ENCODE data around the gene UBE3B.
A peak's percentile ranks its signal among the peaks of the same experiment; 100 is the strongest.

The UBE3B gene

DNA sequence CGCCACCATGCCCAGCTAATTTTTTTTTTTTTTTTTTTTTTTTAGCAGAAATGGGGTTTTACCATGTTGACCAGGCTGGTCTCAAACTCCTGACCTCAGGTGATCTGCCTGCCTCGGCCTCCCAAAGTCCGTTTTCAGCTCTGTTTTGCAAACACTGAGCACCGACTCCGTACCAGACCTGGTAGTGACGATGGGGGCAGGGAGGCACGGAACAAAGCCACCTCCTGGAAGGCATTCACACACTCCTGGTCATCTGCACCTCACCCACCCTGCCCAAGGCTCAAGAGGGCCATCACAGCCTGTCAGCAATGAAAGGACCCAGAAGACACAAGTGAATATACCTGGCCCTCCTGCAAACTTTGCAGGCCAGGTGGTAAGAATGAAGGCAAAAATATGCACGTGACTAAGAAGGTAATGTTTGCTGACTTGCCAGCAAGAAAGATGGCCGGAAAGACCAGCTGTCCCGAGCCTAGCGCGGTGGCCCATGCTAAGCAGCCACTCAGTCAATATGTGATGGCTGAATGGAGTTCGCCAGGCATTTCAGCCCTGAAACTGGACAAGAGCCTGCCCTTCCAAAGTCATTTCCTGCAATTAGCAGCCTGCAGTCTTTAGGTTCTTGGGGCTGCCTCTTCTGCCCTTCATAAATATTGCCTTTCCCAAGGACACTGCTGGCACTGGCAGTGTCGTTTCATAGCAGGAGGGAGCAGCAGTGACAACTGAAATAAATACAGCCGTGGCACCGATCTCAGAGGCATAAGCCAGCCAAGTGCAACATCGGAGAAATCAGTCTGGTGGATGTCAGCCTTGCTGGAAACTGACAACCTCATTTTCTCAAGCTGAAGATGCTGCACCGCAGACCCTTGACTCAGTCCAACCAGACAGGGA, 78.2 kb downstream of the UBE3B start:
- DNase-seq: no peak
- Mint-ChIP-seq H3K4me1 (peaks cover 5% of the 10 kb centered on the region), H3K4me3 (no peak overlapping the region), H3K27me3 (no peaks in the 10 kb centered on the region), H3K9me3 (no peaks in the 10 kb centered on the region), H3K27ac (no peak overlapping the region)
- ATAC-seq: no peak

GRCh38 chr12:109557200-109557599, 79.8 kb downstream of the UBE3B start:
- Mint-ChIP-seq H3K27ac (no peak overlapping the region), H3K27me3 (no peaks in the 10 kb centered on the region), H3K9me3 (peaks cover under 1 to 8% of the 10 kb centered on the region in 2 donors), H3K4me1 (peaks cover 5% of the 10 kb centered on the region), H3K4me3 (no peak overlapping the region)
- no peak for DNase-seq
- ATAC-seq: no peak

DNA sequence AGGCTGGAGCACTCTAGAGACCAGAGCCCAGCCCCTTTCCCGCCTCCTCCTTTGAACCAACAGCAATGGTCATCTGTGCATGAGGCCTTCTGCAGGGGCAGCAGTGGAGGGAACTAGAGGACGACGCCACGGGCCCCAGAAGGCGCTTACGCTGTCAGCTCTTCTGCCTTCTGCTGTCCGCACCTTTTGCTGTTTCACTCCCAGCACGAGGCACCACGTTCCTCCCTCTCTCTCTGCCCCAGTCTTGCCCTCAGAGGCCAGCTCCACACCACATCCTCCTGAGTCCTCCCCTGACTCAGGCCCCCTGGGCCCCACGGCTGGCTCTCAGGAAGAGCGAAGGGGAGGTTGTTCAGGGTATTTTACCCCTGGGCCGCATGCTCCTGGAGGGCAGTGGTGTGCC, 80.4 kb downstream of the UBE3B start:
- no peak for DNase-seq
- Mint-ChIP-seq H3K27ac (no peak overlapping the region), H3K9me3 (peaks cover 6 to 14% of the 10 kb centered on the region in 2 donors), H3K4me1 (no peaks in the 10 kb centered on the region), H3K4me3 (no peak overlapping the region), H3K27me3 (no peaks in the 10 kb centered on the region)
- ATAC-seq: no peak

DNA sequence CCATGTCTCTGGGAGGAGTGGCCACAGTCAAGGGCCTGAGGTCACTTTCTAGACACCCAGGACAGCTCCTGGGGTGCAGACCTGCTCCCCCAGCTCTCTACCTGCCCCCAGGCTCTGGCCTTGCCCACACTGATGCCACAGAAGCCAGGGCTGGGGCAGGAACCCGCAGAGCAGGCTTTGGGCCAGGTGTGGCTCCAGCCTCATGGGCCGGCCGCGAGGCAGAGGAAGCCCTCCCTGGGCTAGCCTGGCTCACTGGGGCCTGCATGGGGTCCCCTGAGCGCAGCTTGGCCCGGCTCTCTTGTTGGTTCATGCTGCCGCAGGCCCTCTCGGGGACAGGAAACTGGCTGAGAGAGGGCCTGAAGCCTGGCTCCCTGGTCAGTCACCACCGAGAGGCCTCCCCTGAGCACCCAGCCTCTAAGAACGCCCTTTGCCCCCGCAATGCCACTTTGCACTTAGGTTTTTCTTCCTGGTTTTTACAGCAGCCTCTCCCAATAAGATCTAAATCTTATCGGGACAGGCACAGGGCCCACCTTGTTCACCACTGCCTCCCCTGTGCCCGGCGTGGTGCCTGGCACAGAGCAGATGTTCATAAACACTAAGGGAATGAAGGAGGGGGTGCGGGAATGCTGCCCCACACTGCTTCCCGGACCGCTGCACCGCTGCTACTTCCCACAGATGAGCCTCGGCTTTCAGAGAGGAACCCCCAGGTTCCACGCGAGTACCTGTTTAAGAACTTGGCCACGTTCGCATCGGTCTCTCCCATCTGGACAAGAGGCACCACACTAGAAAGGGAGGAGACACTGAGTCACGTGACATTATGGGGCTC, 81.2 kb downstream of the UBE3B start:
- ATAC-seq (no peak), DNase-seq (no peak)
- Mint-ChIP-seq H3K4me1 (no peaks in the 10 kb centered on the region), H3K27me3 (no peaks in the 10 kb centered on the region), H3K4me3 (no peak overlapping the region), H3K27ac (peak overlapping the region in 1 of 2 donors; percentile 42), H3K9me3 (peaks cover 6 to 15% of the 10 kb centered on the region in 2 donors)

DNA sequence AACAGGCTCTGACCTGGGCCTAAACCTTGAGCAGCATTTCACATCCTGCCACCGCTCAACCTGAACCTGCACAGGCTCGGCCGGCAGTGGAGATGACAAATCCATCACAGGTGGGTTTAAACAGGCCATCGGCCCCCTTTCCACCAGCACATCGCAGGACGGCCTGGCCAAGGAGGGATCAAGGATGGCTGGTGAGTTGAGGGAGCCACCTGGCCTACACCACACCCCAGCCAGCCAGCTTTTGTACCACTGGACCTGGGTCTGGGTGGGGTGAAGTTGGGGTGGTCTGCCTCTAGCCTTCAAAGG, 81.7 kb downstream of the UBE3B start:
- Mint-ChIP-seq H3K9me3 (peaks cover 6 to 15% of the 10 kb centered on the region in 2 donors), H3K27me3 (no peaks in the 10 kb centered on the region), H3K4me1 (no peaks in the 10 kb centered on the region), H3K4me3 (no peak overlapping the region), H3K27ac (no peak overlapping the region)
- ATAC-seq (no peak), DNase-seq (no peak)

- Mint-ChIP-seq H3K4me3 (no peak overlapping the region), H3K27me3 (no peaks in the 10 kb centered on the region), H3K9me3 (peaks cover 6 to 15% of the 10 kb centered on the region in 2 donors), H3K27ac (no peak overlapping the region), H3K4me1 (no peaks in the 10 kb centered on the region)
- DNase-seq (no peak), ATAC-seq (no peak)
These were observed 82.2 kb downstream of the UBE3B start for GRCh38 chr12:109559601-109560000.

- no peaks in the 10 kb centered on the region for H3K27me3 Mint-ChIP-seq
- no peak overlapping the region for H3K4me3 Mint-ChIP-seq
- DNase-seq (no peak), ATAC-seq (no peak)
- no peaks in the 10 kb centered on the region for H3K4me1 Mint-ChIP-seq
- H3K9me3 Mint-ChIP-seq: peaks cover 6 to 15% of the 10 kb centered on the region in 2 donors
- H3K27ac Mint-ChIP-seq: no peak overlapping the region
These were observed 83.7 kb downstream of the UBE3B start for GRCh38 chr12:109560867-109561710.

DNA sequence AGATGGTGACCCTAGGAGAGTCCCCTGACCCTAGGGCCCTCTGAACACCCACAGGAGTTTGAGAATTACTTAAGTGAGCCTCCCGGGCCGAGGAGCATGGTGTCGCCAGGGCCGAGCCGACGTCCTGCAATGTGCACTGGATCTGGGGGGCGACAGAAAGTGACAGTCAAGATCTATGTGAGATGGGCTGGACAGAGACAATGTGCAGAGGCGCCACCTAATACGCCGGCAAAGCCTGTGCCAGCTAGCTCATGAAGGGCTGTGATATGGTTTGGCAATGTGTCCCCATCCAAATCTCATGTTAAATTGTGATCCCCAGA, 84.2 kb downstream of the UBE3B start:
- H3K27ac Mint-ChIP-seq: no peak overlapping the region

DNA sequence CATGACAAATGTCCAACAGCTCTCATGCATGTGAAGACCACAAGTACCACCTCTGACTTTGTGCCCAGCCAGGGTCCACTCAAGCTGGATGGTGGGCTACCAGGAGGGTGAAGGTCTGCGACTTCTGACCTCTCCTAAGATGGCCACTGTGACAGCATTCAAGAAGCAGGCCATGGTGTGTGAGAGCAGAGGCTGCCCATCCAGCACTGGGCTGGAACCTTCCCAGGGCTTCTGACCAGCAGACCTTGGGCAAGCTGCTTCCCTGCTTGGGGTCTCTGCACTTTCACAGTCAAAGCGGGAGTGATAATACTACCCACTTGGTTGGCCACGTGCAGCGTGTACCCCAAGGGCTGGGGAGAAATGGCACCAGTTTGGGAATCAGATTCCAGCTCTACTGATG, 85.4 kb downstream of the UBE3B start:
- H3K4me3 Mint-ChIP-seq: no peak overlapping the region
- DNase-seq (no peak), ATAC-seq (no peak)
- no peaks in the 10 kb centered on the region for H3K27me3 Mint-ChIP-seq
- no peaks in the 10 kb centered on the region for H3K4me1 Mint-ChIP-seq
- peaks cover 6 to 15% of the 10 kb centered on the region in 2 donors for H3K9me3 Mint-ChIP-seq
- H3K27ac Mint-ChIP-seq: no peak overlapping the region

More for the DNA sequence above, 84.2 kb downstream of the UBE3B start:
- no peak for DNase-seq
- Mint-ChIP-seq H3K27me3 (no peaks in the 10 kb centered on the region), H3K4me1 (no peaks in the 10 kb centered on the region), H3K4me3 (no peak overlapping the region), H3K9me3 (peaks cover 6 to 15% of the 10 kb centered on the region in 2 donors)
- ATAC-seq: no peak

GRCh38 chr12:109563291-109564284, 86.2 kb downstream of the UBE3B start:
- H3K27ac Mint-ChIP-seq: no peak overlapping the region
- no peak for DNase-seq

GRCh38 chr12:109566424-109566823, 89.0 kb downstream of the UBE3B start:
- peaks cover 6 to 14% of the 10 kb centered on the region in 2 donors for H3K9me3 Mint-ChIP-seq
- peaks cover 4% of the 10 kb centered on the region for H3K4me1 Mint-ChIP-seq
- peak overlapping the region in 1 of 2 donors; percentile 72 for H3K27ac Mint-ChIP-seq
- H3K4me3 Mint-ChIP-seq: no peak overlapping the region
- H3K27me3 Mint-ChIP-seq: no peaks in the 10 kb centered on the region
- no peak for DNase-seq
- no peak for ATAC-seq

More at GRCh38 chr12:109563291-109564284, 86.2 kb downstream of the UBE3B start:
- H3K27me3 Mint-ChIP-seq: no peaks in the 10 kb centered on the region
- no peak overlapping the region for H3K4me3 Mint-ChIP-seq
- H3K9me3 Mint-ChIP-seq: peaks cover 6 to 15% of the 10 kb centered on the region in 2 donors
- H3K4me1 Mint-ChIP-seq: no peaks in the 10 kb centered on the region
- ATAC-seq: no peak

GRCh38 chr12:109567296-109567695, 89.9 kb downstream of the UBE3B start:
- no peak for ATAC-seq
- peaks cover 4 to 6% of the 10 kb centered on the region in 2 donors for H3K9me3 Mint-ChIP-seq
- peaks cover 11% of the 10 kb centered on the region for H3K4me1 Mint-ChIP-seq
- no peak overlapping the region for H3K27ac Mint-ChIP-seq
- no peaks in the 10 kb centered on the region for H3K27me3 Mint-ChIP-seq
- DNase-seq: no peak
- H3K4me3 Mint-ChIP-seq: no peak overlapping the region

DNA sequence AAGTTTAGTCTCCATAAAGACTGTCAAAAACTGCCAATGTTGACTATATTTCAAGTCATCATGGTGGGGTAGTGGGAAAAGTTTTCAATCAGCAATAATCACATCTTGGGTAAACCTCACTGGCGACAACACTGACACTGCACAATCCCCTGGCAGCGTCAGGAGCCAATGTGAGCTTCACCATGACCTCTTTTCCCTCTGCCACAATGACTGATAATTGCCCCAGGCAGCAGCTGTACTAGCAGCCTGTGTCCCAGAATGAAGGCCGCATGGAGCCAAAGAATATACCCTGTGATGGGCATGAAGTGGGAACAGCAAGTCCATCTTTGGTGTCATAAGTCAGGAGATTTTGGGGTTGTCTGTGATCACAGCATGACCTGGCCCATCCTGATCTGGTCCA, 90.5 kb downstream of the UBE3B start:
- DNase-seq: no peak
- no peak for ATAC-seq
- H3K9me3 Mint-ChIP-seq: no peaks in the 10 kb centered on the region
- peaks cover 18% of the 10 kb centered on the region for H3K4me1 Mint-ChIP-seq
- no peak overlapping the region for H3K4me3 Mint-ChIP-seq
- no peak overlapping the region for H3K27ac Mint-ChIP-seq
- no peaks in the 10 kb centered on the region for H3K27me3 Mint-ChIP-seq

DNA sequence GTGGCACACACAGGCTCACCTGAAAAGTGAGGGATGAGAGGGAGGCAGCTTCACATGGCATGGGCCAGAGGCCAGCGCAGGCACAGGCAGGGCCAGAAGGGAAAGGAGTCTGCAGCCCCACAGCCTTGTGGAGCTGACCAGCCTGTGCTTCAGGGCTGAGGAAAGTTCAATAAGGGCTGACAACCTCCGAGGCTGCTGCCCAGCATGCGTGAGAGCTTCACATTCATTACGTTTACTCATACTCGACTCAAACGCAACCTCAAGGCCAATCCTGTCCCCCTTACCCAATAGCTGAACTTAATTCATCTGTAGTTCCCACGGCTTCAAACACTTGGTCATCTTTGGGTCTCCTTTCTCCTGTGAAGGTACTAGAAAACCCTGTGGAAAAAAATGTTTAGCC, 91.1 kb downstream of the UBE3B start:
- DNase-seq (no peak), ATAC-seq (no peak)
- Mint-ChIP-seq H3K27me3 (no peaks in the 10 kb centered on the region), H3K4me3 (no peak overlapping the region), H3K9me3 (no peaks in the 10 kb centered on the region), H3K4me1 (peaks cover 22% of the 10 kb centered on the region), H3K27ac (no peak overlapping the region)

Data from stimulated activated naive CD8-positive, alpha-beta T cell treated with anti-CD3 and anti-CD28 coated beads, Interleukin-15, amount 100 ng/mL, for 72 hours (primary cell).